Uterus (tissue), 2 donors: ENCODE measurements around the gene DMBT1.

Experiments used
- CTCF ChIP-seq, 4 experiments: fragments of 200-600 bp in 2 of 4; fragments of 450-650 bp in 2 of 4; sonication (generic) in 2 of 4; IDR thresholded peaks; one replicate each; pipeline ENCODE4 v1.5.1; 2016 to 2019; ENCODE audit warnings: antibody characterized with exemption in 4 of 4, mild to moderate bottlenecking in 2 of 4, moderate library complexity in 1 of 4
- POLR2A ChIP-seq, 2 donors: fragments of 450-650 bp; IDR thresholded peaks; one replicate each; pipeline ENCODE4 v1.6.1; 2016; ENCODE audit warnings: antibody characterized with exemption in 2 of 2, mild to moderate bottlenecking in 1 of 2, moderate library complexity in 1 of 2

DNA sequence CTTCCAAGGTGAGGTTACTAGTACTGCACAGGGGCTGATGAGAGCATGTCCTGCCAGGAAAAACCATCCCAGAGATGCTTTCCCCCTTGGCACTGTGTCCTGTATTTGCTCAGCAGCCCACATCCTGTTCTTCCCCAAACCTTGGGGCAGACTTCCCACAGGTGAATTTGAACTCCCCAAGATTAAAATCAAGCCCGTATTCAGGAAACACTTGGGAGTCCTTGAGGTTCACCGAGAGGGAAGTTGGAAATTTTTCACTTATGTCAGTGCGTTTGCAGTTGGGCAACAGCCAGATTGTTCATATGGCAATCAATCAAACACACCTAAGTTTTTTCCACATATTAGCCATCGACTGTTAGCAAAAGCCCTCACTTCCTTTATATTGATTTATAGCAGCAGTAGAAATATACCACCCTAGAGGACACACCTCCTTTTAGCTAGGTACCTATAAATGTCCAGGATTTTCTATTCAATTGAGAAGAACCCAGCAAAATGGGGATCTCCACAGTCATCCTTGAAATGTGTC, at the start of gene DMBT1:
- no peak for TF ChIP-seq CTCF (IDR thresholded peaks at IDR 0.05)
- TF ChIP-seq POLR2A (IDR thresholded peaks at IDR 0.05) = no peak
